Ectodermal cell (in vitro differentiated cells): ENCODE measurements around the gene SMURF2.
A peak's percentile ranks its signal among the peaks of the same experiment; 100 is the strongest.
"Not testable (repeated sequence)": the region's sequence is repeated elsewhere in the genome, so short reads cannot be mapped to it uniquely, and the experiment has no call there.

Experiments
- H3K27ac ChIP-seq: 2 replicates; pipeline ENCODE4 v1.7.0; 2013; ENCODE audit warnings: mild to moderate bottlenecking, low read depth, low read length; ENCODE audit not compliant: insufficient read depth, poor library complexity, severe bottlenecking
- H3K27me3 ChIP-seq: 2 replicates; pipeline ENCODE4 v1.7.0; 2013; ENCODE audit warnings: mild to moderate bottlenecking, low read length; ENCODE audit not compliant: insufficient read depth, control insufficient read depth, poor library complexity, severe bottlenecking
- H3K36me3 ChIP-seq: one replicate; pipeline ENCODE4 v1.7.0; 2013; ENCODE audit warnings: low read length; ENCODE audit not compliant: control insufficient read depth, insufficient read depth
- H3K4me1 ChIP-seq: one replicate; pipeline ENCODE4 v1.7.0; 2013; ENCODE audit warnings: low read length; ENCODE audit not compliant: control insufficient read depth, insufficient read depth
- H3K4me3 ChIP-seq: 2 replicates; pipeline ENCODE4 v1.7.0; 2013; ENCODE audit warnings: low read depth, low read length, control low read depth; ENCODE audit not compliant: insufficient read depth
- H3K9me3 ChIP-seq: 2 replicates; pipeline ENCODE4 v1.7.0; 2013; ENCODE audit warnings: mild to moderate bottlenecking, low read length, moderate library complexity; ENCODE audit not compliant: control insufficient read depth
- WGBS, 2 experiments: methylation state at CpG; one replicate each; pipeline ENCODE4 v1.1.7; 2013; ENCODE audit warnings: missing lambda C conversion rate in 2 of 2; 5-methylcytosine and 5-hydroxymethylcytosine counted together

The SMURF2 gene

GRCh38 chr17:64667807-64668721, 6.0 kb upstream of the SMURF2 start:
- not testable (repeated sequence) for H3K27ac ChIP-seq, H3K4me3 ChIP-seq, H3K36me3 ChIP-seq, H3K9me3 ChIP-seq, H3K27me3 ChIP-seq, H3K4me1 ChIP-seq
- 88 to 92% methylated on average over 12 to 13 of the region's 14 CpGs for WGBS, 2 experiments

DNA sequence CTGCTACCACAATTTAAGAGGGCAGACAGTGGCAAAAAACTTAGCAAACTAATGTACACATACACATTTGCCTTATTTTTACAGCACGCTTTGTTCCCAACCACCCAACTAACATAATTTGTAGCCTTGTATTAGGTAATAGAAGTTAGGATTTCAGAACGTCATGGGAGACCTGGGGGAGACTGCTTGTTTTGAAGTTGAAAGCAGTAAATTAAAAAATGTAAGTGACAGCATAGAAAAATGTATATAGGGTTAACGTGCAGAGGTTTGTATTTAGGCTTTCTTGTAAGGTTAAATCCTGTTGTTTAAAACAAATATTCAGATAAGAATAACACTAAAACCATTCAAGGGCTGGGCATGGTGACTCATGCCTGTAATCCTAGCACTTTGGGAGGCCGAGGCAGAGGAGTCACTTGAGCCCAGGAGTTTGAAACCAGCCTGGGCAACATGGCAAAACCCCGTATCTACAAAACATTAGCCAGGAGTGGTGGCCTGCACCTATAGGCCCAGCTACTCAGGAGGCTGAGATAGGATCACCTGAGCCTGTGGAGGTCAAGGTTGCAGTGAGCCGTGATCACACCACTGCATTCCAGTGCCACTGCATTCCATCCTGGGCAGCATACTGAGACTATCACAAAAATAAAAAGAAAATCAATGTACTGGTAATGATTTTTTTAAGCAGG, 2.3 kb upstream of the SMURF2 start:
- not testable (repeated sequence) for H3K4me3 ChIP-seq, H3K9me3 ChIP-seq, H3K4me1 ChIP-seq, H3K27ac ChIP-seq, H3K36me3 ChIP-seq
- WGBS, 2 experiments = 86 to 95% methylated on average over 6 of the region's 6 CpGs
- peaks cover 25% of the 10 kb centered on the region for H3K27me3 ChIP-seq

- not testable (repeated sequence) for H3K4me3 ChIP-seq, H3K9me3 ChIP-seq, H3K27ac ChIP-seq, H3K36me3 ChIP-seq, H3K4me1 ChIP-seq
- 93 to 95% methylated on average over 12 of the region's 12 CpGs for WGBS, 2 experiments
- peaks cover 25% of the 10 kb centered on the region for H3K27me3 ChIP-seq
Observed at GRCh38 chr17:64663836-64664235, 1.7 kb upstream of the SMURF2 start.

DNA sequence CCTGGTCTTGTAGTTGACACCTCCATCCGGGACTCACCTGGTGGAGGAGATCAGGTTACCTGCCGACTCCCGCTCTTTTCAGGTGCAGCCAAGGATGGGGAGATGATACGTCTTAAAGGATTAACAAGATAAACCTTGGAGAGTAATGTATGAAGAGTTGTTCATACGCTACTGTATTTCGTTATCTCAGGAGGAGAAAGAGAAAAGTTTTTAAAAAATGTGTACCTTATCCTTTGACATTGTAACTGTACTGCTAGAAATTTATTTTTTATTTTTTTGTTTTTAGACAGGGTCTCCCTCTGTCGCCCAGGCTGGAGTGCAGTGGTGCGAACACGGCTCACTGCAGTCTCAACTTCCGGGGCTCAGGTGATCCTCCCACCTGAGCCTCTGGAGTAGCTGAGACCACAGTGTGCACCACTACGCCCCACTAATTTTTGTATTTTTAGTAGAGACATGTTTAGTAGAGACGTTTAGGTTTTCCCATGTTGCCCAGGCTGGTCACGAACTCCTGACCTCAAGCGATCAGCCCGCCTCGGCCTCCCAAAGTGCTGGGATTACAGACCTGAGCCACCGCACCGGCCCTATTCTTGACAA, 764 bp upstream of the SMURF2 start:
- Histone ChIP-seq H3K36me3 (no peaks in the 10 kb centered on the region), H3K27me3 (peaks cover 25% of the 10 kb centered on the region), H3K9me3 (no peaks in the 10 kb centered on the region), H3K4me1 (peaks cover 8% of the 10 kb centered on the region), H3K27ac (no peak overlapping the region), H3K4me3 (peak overlapping the region; percentile 64)
- WGBS, 2 experiments = 61 to 63% methylated on average over 18 of the region's 18 CpGs

- H3K36me3 ChIP-seq = no peaks in the 10 kb centered on the region
- H3K4me1 ChIP-seq = peaks cover 8% of the 10 kb centered on the region
- peaks cover 25% of the 10 kb centered on the region for H3K27me3 ChIP-seq
- 0% methylated on average over 32 of the region's 32 CpGs for WGBS, 2 experiments
- H3K9me3 ChIP-seq = no peaks in the 10 kb centered on the region
- no peak overlapping the region for H3K27ac ChIP-seq
- H3K4me3 ChIP-seq = peak overlapping the region; percentile 64
Observed at GRCh38 chr17:64661726-64661975, 456 bp downstream of the SMURF2 start.

DNA sequence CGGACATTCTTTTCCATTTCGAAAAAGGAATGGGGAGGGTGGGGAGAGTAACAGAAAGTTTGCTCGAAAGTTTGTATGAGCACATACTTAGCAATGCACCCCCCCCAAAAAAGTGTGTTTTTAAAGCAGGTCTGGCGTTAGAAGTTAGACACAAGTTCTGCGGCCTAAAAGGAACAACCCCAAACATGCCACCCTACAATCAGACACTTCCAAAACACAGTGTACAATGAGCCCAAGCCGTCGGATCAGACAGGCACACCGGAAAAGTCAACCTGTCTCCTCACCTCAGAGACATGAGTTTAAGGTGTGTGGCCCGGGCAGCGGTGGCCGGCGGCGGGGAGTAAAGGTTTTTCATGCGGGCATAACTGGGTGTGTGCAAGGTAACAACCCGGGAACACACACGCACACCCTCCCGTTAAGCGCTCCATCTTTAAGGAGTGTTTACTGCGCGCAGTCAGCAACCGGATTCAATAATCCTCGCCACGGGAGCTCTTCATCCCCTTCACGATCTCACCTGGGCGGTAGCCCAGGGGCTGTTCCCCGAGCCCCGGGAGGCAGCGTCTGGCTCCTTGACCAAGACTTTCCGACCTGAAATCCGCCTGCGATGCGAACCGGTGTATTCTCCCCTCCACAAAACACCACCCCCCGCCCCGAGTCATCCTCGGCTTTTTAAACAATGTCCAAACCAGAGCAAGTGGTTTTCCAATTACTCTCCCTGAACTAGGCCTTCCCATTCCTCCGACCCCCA, 955 bp downstream of the SMURF2 start:
- Histone ChIP-seq H3K4me3 (peak overlapping the region; percentile 64), H3K27me3 (peaks cover 25% of the 10 kb centered on the region)
- not testable (repeated sequence) for H3K36me3 ChIP-seq, H3K9me3 ChIP-seq, H3K4me1 ChIP-seq, H3K27ac ChIP-seq
- 1% methylated on average over 37 of the region's 37 CpGs for WGBS, 2 experiments

DNA sequence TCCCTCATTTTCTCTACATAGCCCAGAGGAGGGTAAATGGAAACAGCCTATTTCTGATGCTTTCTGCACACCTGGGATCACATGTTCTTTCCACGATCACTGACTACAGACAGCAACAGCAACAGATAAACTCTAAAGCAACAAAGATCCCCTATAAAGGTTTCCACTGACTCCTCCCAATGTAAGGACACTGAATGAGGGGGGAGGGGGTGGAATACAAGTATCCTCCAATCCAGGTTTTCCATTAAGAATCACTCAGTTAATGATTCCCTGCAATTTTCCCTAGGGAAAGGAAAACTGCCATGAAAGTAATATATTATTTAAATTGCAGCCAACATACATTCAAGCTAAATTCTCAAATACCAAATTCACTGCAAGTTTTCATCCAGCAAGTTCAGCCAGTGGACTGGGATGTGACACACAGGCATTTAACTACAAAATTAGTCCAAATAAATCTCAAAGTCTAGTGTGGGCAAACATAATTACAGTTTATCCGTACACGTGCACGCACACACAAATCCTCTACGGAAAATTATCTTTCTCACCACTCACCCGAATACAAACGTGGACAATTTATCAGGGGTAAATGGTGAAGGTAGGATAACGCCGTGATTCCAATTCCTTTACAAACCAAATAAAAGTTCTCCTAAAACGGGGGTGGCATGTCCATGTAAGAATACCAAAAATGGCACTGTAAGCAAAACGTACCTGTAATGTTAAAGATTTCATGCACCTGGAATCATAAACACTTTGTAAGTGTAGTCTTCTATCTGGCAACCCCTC, 1.7 kb downstream of the SMURF2 start:
- H3K27ac ChIP-seq, H3K9me3 ChIP-seq, H3K4me1 ChIP-seq, H3K36me3 ChIP-seq: not testable (repeated sequence)
- H3K4me3 ChIP-seq = peak overlapping the region; percentile 64
- 28 to 35% methylated on average over 5 to 11 of the region's 11 CpGs for WGBS, 2 experiments
- peaks cover 25% of the 10 kb centered on the region for H3K27me3 ChIP-seq

DNA sequence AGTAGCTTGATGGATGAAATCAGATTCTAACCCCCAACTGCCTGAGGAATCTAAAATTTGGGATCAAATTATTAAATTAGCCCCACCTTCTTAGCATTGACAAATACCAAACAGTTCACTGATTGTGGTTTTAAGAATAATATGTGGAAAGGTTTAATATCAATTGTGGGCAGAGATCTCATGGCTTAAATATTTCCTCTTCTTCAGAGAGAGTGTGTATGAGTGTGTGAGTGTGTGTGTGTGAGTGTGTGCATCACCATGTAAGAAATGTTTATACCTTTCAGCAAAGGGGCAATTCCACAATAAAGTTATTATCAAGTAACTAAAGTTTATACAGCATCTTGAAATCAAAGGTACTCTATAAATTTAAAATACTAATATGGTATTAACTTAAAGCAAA, 3.2 kb downstream of the SMURF2 start:
- no peak overlapping the region for H3K4me3 ChIP-seq
- no peak overlapping the region for H3K27ac ChIP-seq
- peaks cover 8% of the 10 kb centered on the region for H3K4me1 ChIP-seq
- H3K36me3 ChIP-seq = no peaks in the 10 kb centered on the region
- no peaks in the 10 kb centered on the region for H3K9me3 ChIP-seq
- peaks cover 25% of the 10 kb centered on the region for H3K27me3 ChIP-seq

- Histone ChIP-seq H3K27ac (no peak overlapping the region), H3K36me3 (no peaks in the 10 kb centered on the region)
- 92 to 95% methylated on average over 6 of the region's 6 CpGs for WGBS, 2 experiments
Observed at GRCh38 chr17:64657610-64658125, 4.4 kb downstream of the SMURF2 start.

More at GRCh38 chr17:64657610-64658125, 4.4 kb downstream of the SMURF2 start:
- Histone ChIP-seq H3K4me3 (no peak overlapping the region), H3K27me3 (peaks cover 18% of the 10 kb centered on the region), H3K9me3 (no peaks in the 10 kb centered on the region), H3K4me1 (peaks cover 8% of the 10 kb centered on the region)
